ENCODE results near the gene ARMC5.
"Not testable (repeated sequence)": the region's sequence is repeated elsewhere in the genome, so short reads cannot be mapped to it uniquely, and the experiment has no call there.

The ARMC5 gene

DNA sequence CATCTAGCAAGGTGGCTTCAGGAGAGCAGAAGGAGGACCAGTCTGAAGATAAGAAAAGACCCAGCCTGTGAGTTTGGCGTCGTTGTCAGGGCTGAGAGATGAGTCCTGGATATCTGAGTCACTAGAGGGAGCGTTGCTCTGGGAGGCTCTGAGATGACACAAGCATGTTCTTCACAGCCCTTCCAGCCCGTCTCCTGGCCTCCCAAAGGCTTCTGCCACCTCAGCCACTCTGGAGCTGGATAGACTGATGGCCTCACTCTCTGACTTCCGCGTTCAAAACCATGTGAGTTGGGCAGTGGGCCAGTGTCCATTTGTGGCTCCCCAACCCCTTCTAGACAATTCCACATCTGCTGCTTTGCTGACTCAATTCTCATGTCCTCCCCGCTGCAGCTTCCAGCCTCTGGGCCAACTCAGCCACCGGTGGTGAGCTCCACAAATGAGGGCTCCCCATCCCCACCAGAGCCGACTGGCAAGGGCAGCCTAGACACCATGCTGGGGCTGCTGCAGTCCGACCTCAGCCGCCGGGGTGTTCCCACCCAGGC is 14.9 kb downstream of the ARMC5 start:
- Mint-ChIP-seq H3K4me3 (no peak overlapping the region), H3K4me1 (peaks cover 28 to 51% of the 10 kb centered on the region in 2 donors), H3K9me3 (peaks cover 0 to 6% of the 10 kb centered on the region in 2 donors), H3K27me3 (peaks cover 27 to 55% of the 10 kb centered on the region in 2 donors), H3K36me3 (no peaks in the 10 kb centered on the region), H3K27ac (no peak overlapping the region)
- ATAC-seq (replicated peaks) (no peak), DNase-seq (no peak)

- no peak overlapping the region for H3K4me3 Mint-ChIP-seq
- no peak for ATAC-seq (replicated peaks)
- H3K36me3 Mint-ChIP-seq = no peaks in the 10 kb centered on the region
- peaks cover 32 to 63% of the 10 kb centered on the region in 2 donors for H3K27me3 Mint-ChIP-seq
- H3K9me3 Mint-ChIP-seq = peaks cover 0 to 6% of the 10 kb centered on the region in 2 donors
- no peak overlapping the region for H3K27ac Mint-ChIP-seq
- DNase-seq = no peak
- H3K4me1 Mint-ChIP-seq = peaks cover 28 to 51% of the 10 kb centered on the region in 2 donors
These were observed 15.8 kb downstream of the ARMC5 start for GRCh38 chr16:31474773-31475738.

- peaks cover 37 to 68% of the 10 kb centered on the region in 2 donors for H3K27me3 Mint-ChIP-seq
- H3K9me3 Mint-ChIP-seq = peaks cover 0 to 6% of the 10 kb centered on the region in 2 donors
- DNase-seq (no peak), ATAC-seq (replicated peaks) (no peak)
- H3K36me3 Mint-ChIP-seq = no peaks in the 10 kb centered on the region
- H3K4me3 Mint-ChIP-seq = peak overlapping the region; percentile 89 to 96
- peaks cover 27 to 50% of the 10 kb centered on the region in 2 donors for H3K4me1 Mint-ChIP-seq
- no peak overlapping the region for H3K27ac Mint-ChIP-seq
These were observed 16.6 kb downstream of the ARMC5 start for GRCh38 chr16:31475946-31476302.

- Mint-ChIP-seq H3K36me3 (no peaks in the 10 kb centered on the region), H3K4me3 (peak overlapping the region; percentile 89 to 96), H3K27ac (peak overlapping the region; percentile 84), H3K4me1 (peaks cover 22 to 44% of the 10 kb centered on the region in 2 donors), H3K9me3 (peaks cover 0 to 6% of the 10 kb centered on the region in 2 donors), H3K27me3 (peaks cover 31 to 64% of the 10 kb centered on the region in 2 donors)
- DNase-seq (peak; percentile 47), ATAC-seq (replicated peaks) (peak; percentile 83 to 89)
These were observed 17.3 kb downstream of the ARMC5 start for GRCh38 chr16:31476303-31477219.

GRCh38 chr16:31477220-31478216 is 18.2 kb downstream of the ARMC5 start:
- peak overlapping the region; percentile 14 for H3K27ac Mint-ChIP-seq
- peak overlapping the region; percentile 89 to 96 for H3K4me3 Mint-ChIP-seq
- peaks cover 21 to 37% of the 10 kb centered on the region in 2 donors for H3K4me1 Mint-ChIP-seq
- no peaks in the 10 kb centered on the region for H3K36me3 Mint-ChIP-seq
- peak; percentile 38 to 49 for ATAC-seq (replicated peaks)
- peaks cover 38 to 67% of the 10 kb centered on the region in 2 donors for H3K27me3 Mint-ChIP-seq
- H3K9me3 Mint-ChIP-seq = peaks cover 0 to 5% of the 10 kb centered on the region in 2 donors
- no peak for DNase-seq

DNA sequence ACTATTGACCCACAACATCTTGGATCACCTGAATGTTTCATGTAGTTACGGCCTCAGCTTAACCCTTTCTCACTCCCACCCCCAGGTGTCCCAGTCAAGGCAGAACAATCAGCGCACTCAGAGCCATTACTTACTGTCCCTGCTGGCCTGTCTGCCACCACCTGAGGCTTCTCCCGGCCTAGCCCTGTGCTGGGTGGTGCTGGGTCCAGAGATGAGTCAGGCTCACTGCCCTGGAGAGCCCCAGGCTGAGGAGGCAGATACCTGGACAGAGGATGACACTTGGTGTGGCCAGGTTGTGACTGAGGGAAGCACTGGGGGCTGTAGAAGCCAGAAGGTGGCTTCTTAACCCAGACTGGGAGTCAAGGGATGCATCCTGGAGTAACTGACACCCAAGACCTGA is 19.7 kb downstream of the ARMC5 start:
- ATAC-seq (replicated peaks) (no peak), DNase-seq (no peak)
- Mint-ChIP-seq H3K4me1 (peaks cover 20 to 26% of the 10 kb centered on the region in 2 donors), H3K27ac (no peak overlapping the region), H3K27me3 (peaks cover 33 to 61% of the 10 kb centered on the region in 2 donors), H3K9me3 (peaks cover 0 to 2% of the 10 kb centered on the region in 2 donors), H3K4me3 (no peak overlapping the region), H3K36me3 (no peaks in the 10 kb centered on the region)

DNA sequence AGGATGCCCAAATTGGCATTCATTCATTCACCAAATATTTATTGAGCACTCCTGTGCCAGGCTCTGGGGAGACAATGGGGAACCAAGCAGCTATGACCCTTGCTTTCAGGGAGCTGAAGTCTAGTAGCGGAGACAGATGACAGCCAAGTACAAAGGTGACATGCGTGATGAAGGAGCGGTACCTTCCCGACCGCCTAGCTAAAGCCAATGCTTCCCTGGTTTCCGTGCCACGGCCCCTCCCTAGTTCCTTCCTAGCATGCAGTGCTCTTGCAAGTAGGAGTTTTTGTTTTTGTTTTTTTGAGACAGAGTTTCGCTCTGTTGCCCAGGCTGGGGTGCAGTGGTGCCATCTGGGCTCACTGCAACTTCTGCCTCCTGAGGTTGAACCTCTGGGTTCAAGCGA is 20.4 kb downstream of the ARMC5 start:
- no peak for DNase-seq
- peaks cover 33 to 60% of the 10 kb centered on the region in 2 donors for H3K27me3 Mint-ChIP-seq
- H3K4me1 Mint-ChIP-seq = peaks cover 20 to 23% of the 10 kb centered on the region in 2 donors
- no peak overlapping the region for H3K27ac Mint-ChIP-seq
- ATAC-seq (replicated peaks) = no peak
- H3K36me3 Mint-ChIP-seq = no peaks in the 10 kb centered on the region
- H3K9me3 Mint-ChIP-seq = peaks cover 0 to 2% of the 10 kb centered on the region in 2 donors
- no peak overlapping the region for H3K4me3 Mint-ChIP-seq

GRCh38 chr16:31480851-31481536 is 21.7 kb downstream of the ARMC5 start:
- Mint-ChIP-seq H3K4me3 (no peak overlapping the region), H3K9me3 (peaks cover 0 to 2% of the 10 kb centered on the region in 2 donors), H3K27me3 (peaks cover 36 to 71% of the 10 kb centered on the region in 2 donors), H3K4me1 (peaks cover 18 to 20% of the 10 kb centered on the region in 2 donors), H3K27ac (no peak overlapping the region), H3K36me3 (no peaks in the 10 kb centered on the region)
- ATAC-seq (replicated peaks) (no peak), DNase-seq (no peak)

- H3K4me3 Mint-ChIP-seq = no peak within 1 kb of the TSS
- peaks cover 30 to 64% of the 10 kb centered on the region in 2 donors for H3K27me3 Mint-ChIP-seq
- H3K36me3 Mint-ChIP-seq = no peaks in the 10 kb centered on the region
- peaks cover 8 to 10% of the 10 kb centered on the region in 2 donors for H3K4me1 Mint-ChIP-seq
- H3K9me3 Mint-ChIP-seq = no peaks in the 10 kb centered on the region
- no peak for DNase-seq
- ATAC-seq (replicated peaks) = no peak
- no peak within 1 kb of the TSS for H3K27ac Mint-ChIP-seq
These were observed 23.8 kb downstream of the ARMC5 start, which contains the start of gene SLC5A2 for GRCh38 chr16:31483081-31483480. SLC5A2 (plus strand) TSS chr16:31483123; CDS start chr16:31483137, 14 bp downstream.

DNA sequence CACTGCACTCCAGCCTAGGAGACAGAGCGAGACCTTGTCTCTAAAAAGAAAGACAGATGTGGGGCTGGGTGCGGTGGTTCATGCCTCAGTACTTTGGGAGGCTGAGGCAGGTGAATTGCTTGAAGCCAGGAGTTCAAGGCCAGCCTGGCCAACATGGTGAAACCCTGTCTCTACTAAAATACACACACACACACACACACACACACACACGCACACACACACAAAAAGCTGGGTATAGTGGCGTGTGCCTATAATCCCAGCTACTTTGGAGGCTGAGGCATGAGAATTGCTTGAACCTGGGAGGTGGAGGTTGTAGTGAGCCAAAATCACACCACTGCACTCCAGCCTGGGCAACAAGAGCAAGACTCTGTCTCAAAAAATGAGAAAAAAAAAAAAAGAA is 24.7 kb downstream of the ARMC5 start:
- H3K9me3 Mint-ChIP-seq; DNase-seq; H3K36me3 Mint-ChIP-seq; ATAC-seq (replicated peaks); H3K4me3 Mint-ChIP-seq; H3K27ac Mint-ChIP-seq: not testable (repeated sequence)
- Mint-ChIP-seq H3K27me3 (peaks cover 28 to 63% of the 10 kb centered on the region in 2 donors), H3K4me1 (peaks cover 6 to 10% of the 10 kb centered on the region in 2 donors)

DNA sequence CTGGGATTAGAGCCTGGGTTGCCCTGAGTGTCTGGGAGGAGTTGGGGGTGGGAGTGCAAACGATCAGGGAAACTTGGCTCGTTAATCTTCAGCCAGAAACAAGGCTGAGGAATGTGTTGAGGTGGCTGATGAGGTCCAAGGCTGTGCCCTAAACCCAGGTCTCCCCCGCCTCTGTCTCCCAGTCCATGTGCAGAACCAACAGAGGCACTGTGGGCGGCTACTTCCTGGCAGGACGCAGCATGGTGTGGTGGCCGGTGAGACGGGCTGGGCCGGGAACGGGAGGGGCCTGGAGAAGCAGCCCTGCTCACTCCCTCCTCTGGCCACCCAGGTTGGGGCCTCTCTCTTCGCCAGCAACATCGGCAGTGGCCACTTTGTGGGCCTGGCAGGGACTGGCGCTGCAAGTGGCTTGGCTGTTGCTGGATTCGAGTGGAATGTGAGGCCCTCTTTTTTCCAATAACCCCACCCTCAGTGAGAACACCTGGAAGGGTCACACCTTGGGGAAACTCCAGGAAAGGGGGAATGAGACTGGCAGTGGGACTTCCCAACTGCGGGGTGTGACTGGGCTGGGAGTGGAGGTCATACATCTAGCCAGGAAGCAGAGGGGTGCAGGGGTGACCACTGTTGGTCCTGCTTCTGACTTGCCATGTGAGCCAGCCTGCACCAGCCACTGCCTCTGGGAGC is 25.3 kb downstream of the ARMC5 start:
- DNase-seq (no peak), ATAC-seq (replicated peaks) (no peak)
- Mint-ChIP-seq H3K36me3 (peaks cover 6% of the 10 kb centered on the region in 2 donors), H3K27ac (no peak overlapping the region), H3K9me3 (no peaks in the 10 kb centered on the region), H3K4me3 (no peak overlapping the region), H3K27me3 (peaks cover 25 to 59% of the 10 kb centered on the region in 2 donors), H3K4me1 (peaks cover 6 to 10% of the 10 kb centered on the region in 2 donors)

DNA sequence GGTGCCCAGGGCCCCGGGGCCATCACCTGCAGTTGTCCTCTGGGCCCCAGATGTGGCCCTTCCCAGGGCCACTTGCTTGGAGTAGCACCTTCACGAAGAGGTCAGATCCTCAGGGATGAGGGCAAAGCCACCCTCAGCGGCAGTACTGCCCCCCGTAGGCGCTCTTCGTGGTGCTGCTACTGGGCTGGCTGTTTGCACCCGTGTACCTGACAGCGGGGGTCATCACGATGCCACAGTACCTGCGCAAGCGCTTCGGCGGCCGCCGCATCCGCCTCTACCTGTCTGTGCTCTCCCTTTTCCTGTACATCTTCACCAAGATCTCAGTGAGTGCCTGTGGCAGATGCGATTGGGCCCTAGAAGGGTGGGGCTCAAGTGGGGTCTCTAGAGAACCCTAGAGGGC is 26.3 kb downstream of the ARMC5 start:
- Mint-ChIP-seq H3K4me3 (no peak overlapping the region), H3K4me1 (peaks cover 6 to 10% of the 10 kb centered on the region in 2 donors), H3K27me3 (peaks cover 22 to 51% of the 10 kb centered on the region in 2 donors), H3K9me3 (no peaks in the 10 kb centered on the region), H3K27ac (no peak overlapping the region), H3K36me3 (peaks cover 6 to 11% of the 10 kb centered on the region in 2 donors)
- ATAC-seq (replicated peaks) = no peak
- DNase-seq = no peak

All from stimulated activated naive B cell treated with anti-CD40 and anti-IgM and Interleukin-4, amounts not matched to agents 10 μg/mL and 1 μg/mL and 100 μg/mL, for 72 hours (primary cell).